NT2/D1 (cell line): ENCODE results near the gene PALLD.
A peak's percentile ranks its signal among the peaks of the same experiment; 100 is the strongest.

Experiments
- DNase-seq: peaks from one replicate; pipeline ENCODE4 v3.0.0-alpha.2; 2011; ENCODE audit warnings: low read depth, low spot score
- H3K27me3 ChIP-seq: 2 replicates; pipeline ENCODE4 v1.6.0; 2011; ENCODE audit warnings: mild to moderate bottlenecking; ENCODE audit not compliant: insufficient read length, insufficient read depth
- H3K36me3 ChIP-seq: 2 replicates; pipeline ENCODE4 v1.6.1; 2011; ENCODE audit warnings: mild to moderate bottlenecking, low read length, mixed read lengths; ENCODE audit not compliant: insufficient read depth, insufficient read length
- H3K4me1 ChIP-seq: 2 replicates; pipeline ENCODE4 v1.5.1; 2011; ENCODE audit not compliant: insufficient read depth, insufficient read length
- H3K4me3 ChIP-seq: 2 replicates; pipeline ENCODE4 v1.5.1; 2011; ENCODE audit warnings: low read depth; ENCODE audit not compliant: insufficient read length
- H3K9ac ChIP-seq: 2 replicates; pipeline ENCODE4 v1.6.0; 2011; ENCODE audit warnings: low read depth; ENCODE audit not compliant: insufficient read length
- H3K9me3 ChIP-seq: 2 replicates; pipeline ENCODE4 v1.5.1; 2011; ENCODE audit warnings: mild to moderate bottlenecking, low read length; ENCODE audit not compliant: insufficient read depth
- SUZ12 ChIP-seq: IDR thresholded peaks from 2 replicates; pipeline ENCODE4 v1.6.1; 2011; ENCODE audit not compliant: insufficient read length, insufficient read depth; ENCODE audit errors: extremely low read depth
- YY1 ChIP-seq: IDR thresholded peaks from 2 replicates; pipeline ENCODE4 v1.6.1; 2011; ENCODE audit not compliant: insufficient read length, insufficient read depth
- ZNF274 ChIP-seq: IDR thresholded peaks from 2 replicates; pipeline ENCODE4 v1.6.1; 2011; ENCODE audit warnings: mild to moderate bottlenecking, low read depth, low read length

The PALLD gene

DNA sequence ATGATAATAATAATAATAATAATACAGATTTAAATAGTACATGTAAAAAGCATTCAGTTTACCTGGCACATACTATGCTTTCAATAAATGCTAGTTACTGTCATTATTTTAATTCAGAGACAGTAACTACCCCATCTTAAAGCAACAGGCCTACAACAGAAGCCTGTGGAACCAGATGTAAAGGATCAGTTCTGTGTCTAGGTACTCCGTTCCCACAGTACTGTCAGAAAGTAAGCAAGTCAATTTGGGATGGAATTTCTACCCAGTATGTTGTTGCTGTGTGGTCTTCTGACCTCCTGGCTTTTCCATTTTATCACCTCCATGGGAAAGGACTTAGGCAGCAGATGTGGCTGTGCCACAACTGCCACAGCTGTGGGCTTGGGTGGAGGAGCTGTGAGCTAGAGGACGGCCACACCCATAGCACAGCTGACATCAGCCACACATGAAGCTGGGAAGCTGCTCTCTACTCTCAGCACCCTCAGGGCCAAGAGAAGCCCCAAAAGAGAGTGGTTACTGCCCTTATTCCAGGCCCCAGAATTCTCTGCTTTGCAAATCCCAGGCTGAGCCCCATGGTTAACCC lies 410.4 kb downstream of the PALLD start:
- no peaks in the 10 kb centered on the region for H3K9me3 ChIP-seq
- no peak overlapping the region for H3K9ac ChIP-seq
- H3K27me3 ChIP-seq: no peaks in the 10 kb centered on the region
- H3K4me1 ChIP-seq: no peaks in the 10 kb centered on the region
- no peak overlapping the region for H3K4me3 ChIP-seq
- H3K36me3 ChIP-seq: peaks cover 61% of the 10 kb centered on the region
- TF ChIP-seq SUZ12: no peak
- no peak for TF ChIP-seq ZNF274
- TF ChIP-seq YY1: no peak
- DNase-seq: no peak

DNA sequence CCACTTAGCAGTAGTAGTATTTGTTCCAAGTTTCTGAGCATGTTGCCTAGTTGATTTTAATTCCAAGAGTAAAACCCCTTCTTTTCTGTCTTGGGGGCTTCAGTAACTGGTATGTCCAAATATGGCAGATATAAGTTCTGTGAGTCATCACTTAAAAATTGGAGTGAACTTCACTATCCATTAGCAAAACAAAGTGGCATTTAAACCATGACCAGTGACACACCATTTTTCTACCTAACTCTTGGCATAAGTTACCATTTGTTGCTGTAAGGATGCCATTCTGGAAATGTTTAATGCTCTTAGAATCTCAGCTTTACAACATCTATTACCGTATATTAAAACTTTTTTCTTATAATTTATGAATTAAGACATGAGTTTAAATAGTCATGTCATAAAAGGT lies 411.2 kb downstream of the PALLD start:
- no peak overlapping the region for H3K4me3 ChIP-seq
- no peaks in the 10 kb centered on the region for H3K27me3 ChIP-seq
- TF ChIP-seq YY1: no peak
- no peak for TF ChIP-seq ZNF274
- no peak for TF ChIP-seq SUZ12
- no peaks in the 10 kb centered on the region for H3K4me1 ChIP-seq
- H3K36me3 ChIP-seq: peaks cover 60% of the 10 kb centered on the region
- DNase-seq: no peak
- H3K9me3 ChIP-seq: no peaks in the 10 kb centered on the region
- no peak overlapping the region for H3K9ac ChIP-seq

DNA sequence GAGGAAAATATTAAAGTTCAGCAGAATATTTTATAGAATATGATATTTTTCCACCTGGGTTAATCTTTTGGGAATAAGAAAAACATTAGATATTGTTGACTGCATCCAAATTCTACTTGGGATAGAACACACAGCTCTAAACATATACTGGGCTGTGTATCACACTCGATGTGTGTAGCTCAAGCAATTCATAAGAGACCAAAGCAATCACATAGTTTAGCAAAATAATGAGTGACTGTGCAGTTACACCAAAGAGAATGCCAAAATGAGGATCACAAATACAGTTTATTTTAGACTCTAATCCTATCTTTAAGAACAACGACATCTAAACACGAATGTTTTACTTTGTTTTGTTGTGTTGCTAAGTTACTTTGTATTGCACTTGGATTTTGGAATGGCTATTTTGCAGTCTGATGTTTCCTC lies 412.0 kb downstream of the PALLD start:
- TF ChIP-seq ZNF274: no peak
- TF ChIP-seq SUZ12: no peak
- no peak for TF ChIP-seq YY1
- H3K27me3 ChIP-seq: no peaks in the 10 kb centered on the region
- no peak overlapping the region for H3K4me3 ChIP-seq
- no peaks in the 10 kb centered on the region for H3K9me3 ChIP-seq
- no peak overlapping the region for H3K9ac ChIP-seq
- H3K4me1 ChIP-seq: no peaks in the 10 kb centered on the region
- H3K36me3 ChIP-seq: peaks cover 56% of the 10 kb centered on the region
- no peak for DNase-seq

DNA sequence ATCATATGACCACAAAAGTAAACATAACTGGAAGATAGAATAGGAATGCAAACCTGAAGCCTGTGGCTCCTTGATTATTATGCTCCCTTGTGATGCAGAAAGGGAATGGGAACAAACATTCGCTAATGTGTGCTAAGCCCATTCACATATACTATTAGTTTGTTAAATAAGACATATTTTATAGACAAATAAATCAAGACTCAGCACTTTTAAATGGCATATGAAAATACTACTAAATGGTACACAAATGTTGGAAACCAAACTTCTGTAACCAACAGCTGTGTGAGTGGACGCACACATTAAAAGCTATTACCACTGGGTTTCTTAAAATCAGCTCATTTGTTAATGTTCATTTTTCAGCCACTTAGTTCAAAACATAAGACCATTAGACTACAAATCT lies 417.2 kb downstream of the PALLD start:
- H3K4me3 ChIP-seq: no peak overlapping the region
- TF ChIP-seq SUZ12 (no peak), ZNF274 (no peak), YY1 (no peak)
- DNase-seq: no peak
- peaks cover 58% of the 10 kb centered on the region for H3K36me3 ChIP-seq
- H3K9ac ChIP-seq: no peak overlapping the region
- no peaks in the 10 kb centered on the region for H3K4me1 ChIP-seq
- H3K9me3 ChIP-seq: no peaks in the 10 kb centered on the region
- H3K27me3 ChIP-seq: no peaks in the 10 kb centered on the region

DNA sequence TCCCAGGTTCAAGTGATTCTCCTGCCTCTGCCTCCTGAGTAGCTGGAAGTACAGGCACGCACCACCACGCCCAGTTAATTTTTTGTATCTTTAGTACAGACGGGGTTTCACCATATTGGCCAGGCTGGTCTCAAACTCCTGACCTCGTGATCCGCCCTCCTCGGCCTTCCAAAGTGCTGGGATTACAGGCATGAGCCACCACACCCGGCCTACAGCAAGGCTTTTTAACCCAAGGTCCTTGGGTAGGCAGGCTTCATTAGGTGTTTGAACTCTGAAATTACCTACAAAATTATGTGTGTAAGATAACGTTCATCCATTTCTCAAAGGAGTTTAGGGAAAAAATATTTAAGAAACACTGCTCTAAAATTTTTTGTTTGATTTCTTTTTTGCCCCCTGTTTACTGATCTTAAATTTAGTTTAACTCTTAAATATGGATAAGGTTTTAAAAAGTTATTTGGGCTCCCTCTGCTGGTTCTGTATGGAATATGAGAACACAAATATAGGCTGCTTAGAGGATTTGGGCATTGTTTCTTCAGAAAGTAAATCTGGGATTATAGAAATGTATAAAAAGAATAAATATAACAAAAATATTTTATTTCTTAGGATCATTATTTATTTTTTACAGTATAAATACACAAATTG lies 420.4 kb downstream of the PALLD start:
- TF ChIP-seq YY1 (no peak), SUZ12 (no peak), ZNF274 (no peak)
- Histone ChIP-seq H3K4me1 (no peaks in the 10 kb centered on the region), H3K36me3 (peaks cover 53% of the 10 kb centered on the region), H3K27me3 (no peaks in the 10 kb centered on the region), H3K9me3 (no peaks in the 10 kb centered on the region), H3K4me3 (no peak overlapping the region), H3K9ac (no peak overlapping the region)
- peak; percentile 18 for DNase-seq

DNA sequence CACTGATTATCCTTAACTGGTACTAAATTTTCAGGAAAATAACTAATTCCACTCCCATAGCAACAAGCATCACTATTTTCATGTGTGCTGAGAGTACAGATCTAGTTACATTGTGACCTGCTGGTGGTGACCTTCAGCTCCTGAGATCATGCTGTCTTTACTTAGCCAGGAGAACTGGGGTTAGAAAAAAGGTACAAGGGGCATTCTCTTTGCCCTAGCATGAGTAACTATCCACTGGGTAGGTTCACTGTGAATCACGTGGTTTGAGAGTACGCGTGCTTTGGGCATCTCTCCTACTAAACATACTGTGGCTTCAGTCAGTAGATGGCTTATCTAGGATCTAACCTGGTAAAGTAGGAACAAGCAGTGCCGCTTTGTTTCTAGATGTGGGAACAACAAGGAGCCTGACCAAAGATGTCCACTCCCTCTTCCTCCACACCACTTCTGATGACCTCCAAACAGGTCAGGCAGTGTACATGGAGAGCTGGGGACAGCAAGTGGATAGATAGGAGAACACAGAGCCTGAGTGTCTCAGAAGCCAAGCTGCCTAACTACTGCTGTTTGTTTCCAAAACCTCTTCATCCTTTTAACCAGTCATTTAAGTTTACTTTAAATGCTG lies 423.0 kb downstream of the PALLD start:
- no peaks in the 10 kb centered on the region for H3K9me3 ChIP-seq
- no peak for DNase-seq
- no peaks in the 10 kb centered on the region for H3K4me1 ChIP-seq
- H3K27me3 ChIP-seq: no peaks in the 10 kb centered on the region
- TF ChIP-seq ZNF274 (no peak), SUZ12 (no peak), YY1 (no peak)
- H3K9ac ChIP-seq: no peak overlapping the region
- no peak overlapping the region for H3K4me3 ChIP-seq
- peaks cover 54% of the 10 kb centered on the region for H3K36me3 ChIP-seq

DNA sequence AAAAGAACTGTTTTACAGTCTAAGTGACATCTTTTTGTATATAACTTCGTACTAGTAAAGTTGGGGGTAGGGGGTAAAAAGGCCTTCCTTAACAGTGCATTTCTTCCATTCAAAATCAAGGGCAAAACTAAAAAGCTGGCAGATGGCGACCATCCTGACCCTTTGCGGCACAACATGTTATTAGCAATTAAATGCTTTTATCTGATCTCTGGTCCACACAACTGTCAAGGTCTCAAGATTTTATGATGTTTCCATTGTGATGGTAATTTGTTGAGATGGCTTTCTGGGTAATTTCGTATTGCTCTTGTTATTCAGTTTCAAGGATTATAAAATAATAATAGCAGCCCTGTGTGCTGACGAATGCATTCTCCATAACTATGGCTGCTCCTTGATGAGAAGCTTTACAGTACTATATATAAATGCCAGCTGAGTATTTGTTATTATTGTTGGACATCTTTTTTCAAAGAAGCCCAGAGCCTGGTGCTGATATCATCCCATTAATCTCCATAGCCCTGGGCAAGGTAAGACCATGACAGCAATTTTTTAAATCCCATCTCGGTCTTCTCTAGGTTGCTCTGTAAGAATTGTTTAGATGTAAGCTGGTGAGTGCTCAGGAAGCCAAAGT lies 423.7 kb downstream of the PALLD start:
- TF ChIP-seq SUZ12: no peak
- no peak for TF ChIP-seq ZNF274
- TF ChIP-seq YY1: no peak
- Histone ChIP-seq H3K4me3 (no peak overlapping the region), H3K4me1 (no peaks in the 10 kb centered on the region), H3K36me3 (peaks cover 60% of the 10 kb centered on the region), H3K9ac (no peak overlapping the region), H3K9me3 (no peaks in the 10 kb centered on the region), H3K27me3 (no peaks in the 10 kb centered on the region)
- no peak for DNase-seq
